K562 (cell line): Measurements from ENCODE around the gene MOGAT2. TPM values are rescaled to one million over a fixed set of nuclear protein-coding genes. Genes with fewer than 3 reads are reported as not detected.

Source experiments
- CBFB ChIP-seq: sonication (generic); formaldehyde crosslinking; IDR thresholded peaks from 2 replicates; pipeline ENCODE4 v1.4.0; 2020; ENCODE audit warnings: mild to moderate bottlenecking, missing genetic modification reagents
- CREM ChIP-seq: IDR thresholded peaks from 2 replicates; pipeline ENCODE4 v1.6.1; 2014; ENCODE audit warnings: antibody characterized with exemption, low read depth
- DMBX1 ChIP-seq: fragments of 250-450 bp; sonication (Bioruptor Pico); IDR thresholded peaks from 2 replicates; pipeline ENCODE4 v1.8.0; 2022; ENCODE audit warnings: inconsistent platforms, mild to moderate bottlenecking, moderate library complexity, borderline replicate concordance
- EGR1 ChIP-seq: fragments of 450-650 bp; conservative IDR thresholded peaks from 2 replicates; pipeline ENCODE4 v1.6.1; 2017; ENCODE audit warnings: mild to moderate bottlenecking
- HOXB6 ChIP-seq: fragments of 250-450 bp; sonication (Bioruptor Pico); IDR thresholded peaks from 2 replicates; pipeline ENCODE4 v1.5.1; 2022; ENCODE audit warnings: mild to moderate bottlenecking, borderline replicate concordance
- PTRF ChIP-seq: fragments of 450-650 bp; IDR thresholded peaks from 2 replicates; pipeline ENCODE4 v1.6.1; 2016; ENCODE audit warnings: mild to moderate bottlenecking, missing genetic modification characterization, missing compliant biosample characterization
- RAD21 ChIP-seq, 2 experiments: fragments of 250-450 bp in 1 of 2; fragments of 450-650 bp in 1 of 2; sonication (Bioruptor Pico) in 1 of 2; formaldehyde crosslinking in 1 of 2; IDR thresholded peaks in 1 of 2; conservative IDR thresholded peaks in 1 of 2; 2 replicates each; pipeline versions ENCODE4 v1.4.0 to v1.8.0; 2020 to 2022; ENCODE audit warnings: mild to moderate bottlenecking in 2 of 2, moderate library complexity in 1 of 2
- RBM34 ChIP-seq: fragments of 200-400 bp; formaldehyde crosslinking; IDR thresholded peaks from 2 replicates; pipeline ENCODE4 v1.6.1; 2018; ENCODE audit warnings: low read length, borderline replicate concordance; ENCODE audit not compliant: insufficient read depth
- SMAD4 ChIP-seq: fragments of 250-450 bp; sonication (Bioruptor Pico); conservative IDR thresholded peaks from 2 replicates; pipeline ENCODE4 v1.8.0; 2021; ENCODE audit warnings: inconsistent platforms, mild to moderate bottlenecking, moderate library complexity
- SOX6 ChIP-seq: fragments of 450-650 bp; IDR thresholded peaks from 2 replicates; pipeline ENCODE4 v1.6.1; 2014; ENCODE audit warnings: mild to moderate bottlenecking
- SRF ChIP-seq, 2 experiments: fragments of 250-450, 450-650 bp in 1 of 2; sonication (Bioruptor Pico) in 1 of 2; sonication (generic) in 1 of 2; formaldehyde crosslinking; IDR thresholded peaks; 2 replicates each; pipeline versions ENCODE4 v1.5.0 to v1.5.1; 2020 to 2022; ENCODE audit warnings: mild to moderate bottlenecking in 1 of 2, missing genetic modification reagents in 1 of 2
- TARDBP ChIP-seq: fragments of 450-650 bp; IDR thresholded peaks from 2 replicates; pipeline ENCODE4 v1.6.1; 2016
- TFAM ChIP-seq: fragments of 250-450 bp; sonication (Bioruptor Pico); conservative IDR thresholded peaks from 2 replicates; pipeline ENCODE4 v1.5.0; 2021; ENCODE audit warnings: mild to moderate bottlenecking, moderate library complexity
- U2AF1 ChIP-seq: fragments of 200-400 bp; formaldehyde crosslinking; optimal IDR thresholded peaks from 2 replicates; pipeline ENCODE3; 2017; ENCODE audit warnings: mild to moderate bottlenecking, low read depth, low read length, moderate library complexity
- polyA plus RNA-seq, 8 experiments: library from polyadenylated mRNA; depleted of rRNA in 4 of 8; stranded (reverse) in 5 of 8; unstranded in 3 of 8; fragments of >200 nt; fragmentation: Nextera tagmentation in 2 of 8; fragmentation: Illumina TruSeq in 1 of 8; extraction: Ambion mirVana in 2 of 8; extraction: Trizol in 1 of 8; gene quantifications; 2 replicates each; pipeline versions ENCODE4 v1.2.1 to v1.2.3, GENCODE V29; 2011 to 2014; ENCODE audit warnings: inconsistent platforms in 1 of 8, missing spikeins in 1 of 8
- total RNA-seq, 7 experiments: library from RNA; depleted of rRNA in 6 of 7; stranded (reverse); fragments of >200 nt in 6 of 7; fragmentation: Illumina TruSeq in 2 of 7; extraction: Trizol in 2 of 7; gene quantifications; 2 replicates each; pipeline versions ENCODE4 v1.2.1 to v1.2.3, GENCODE V29; 2011 to 2021; ENCODE audit warnings: low replicate concordance in 1 of 7
- TF ChIP-seq, protein P1 (sequence below), 2 experiments: fragments of 150-350 bp in 1 of 2; IDR thresholded peaks; 2 replicates each; pipeline ENCODE4 v1.6.1; 2012 to 2016; ENCODE audit warnings: low read depth in 2 of 2, low read length in 2 of 2, mild to moderate bottlenecking in 1 of 2, moderate library complexity in 1 of 2
- TF ChIP-seq, protein P2 (sequence below): sonication (generic); formaldehyde crosslinking; IDR thresholded peaks from 2 replicates; pipeline ENCODE4 v1.8.0; 2023; ENCODE audit warnings: mild to moderate bottlenecking, missing genetic modification reagents
- TF ChIP-seq, protein P3 (sequence below): IDR thresholded peaks from 2 replicates; pipeline ENCODE4 v1.6.1; 2012; ENCODE audit warnings: low read depth, low read length, improper control_type of control experiment, borderline replicate concordance
- TF ChIP-seq, protein P4 (sequence below): fragments of 450-650 bp; IDR thresholded peaks from 2 replicates; pipeline ENCODE4 v1.6.1; 2018; ENCODE audit warnings: mild to moderate bottlenecking, low read depth; ENCODE audit not compliant: partially characterized antibody

Gene MOGAT2
- total and polyA plus RNA-seq, 9 of the 15 experiments (the other 6 are each of a cell fraction or from before 2014, with no cell fraction given) = 0.09 TPM; not detected in 7

DNA sequence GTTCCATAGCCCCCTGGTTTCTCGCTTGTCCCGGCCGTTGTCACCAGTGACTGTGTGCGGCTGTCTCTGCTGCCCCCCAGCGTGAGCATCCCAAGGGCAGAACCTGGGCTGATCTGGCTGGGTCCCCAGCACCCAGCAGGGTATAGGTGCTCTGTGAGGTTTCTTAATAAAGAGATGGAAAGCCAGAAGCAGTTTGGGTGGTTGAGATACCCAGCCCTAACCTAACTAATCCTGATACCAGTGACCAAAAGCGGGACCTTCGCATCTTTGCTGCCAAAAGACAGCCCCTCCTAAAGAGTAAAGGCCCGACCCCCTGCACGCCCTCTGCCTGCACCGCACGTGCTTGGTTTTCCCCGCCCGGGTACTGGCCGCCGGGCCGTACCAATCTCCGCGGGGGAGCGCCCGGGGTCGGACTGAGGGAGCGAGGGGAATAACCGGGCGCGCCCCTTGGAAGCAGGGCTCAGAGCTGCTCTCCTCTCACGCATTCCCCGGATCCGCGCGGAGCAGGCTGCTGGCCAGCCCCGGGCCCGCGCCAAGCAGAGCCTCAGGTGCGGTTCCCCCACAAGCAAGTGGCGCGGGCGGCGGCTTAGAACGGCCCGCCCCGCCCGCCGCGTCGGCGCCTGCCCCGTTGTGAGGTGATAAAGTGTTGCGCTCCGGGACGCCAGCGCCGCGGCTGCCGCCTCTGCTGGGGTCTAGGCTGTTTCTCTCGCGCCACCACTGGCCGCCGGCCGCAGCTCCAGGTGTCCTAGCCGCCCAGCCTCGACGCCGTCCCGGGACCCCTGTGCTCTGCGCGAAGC is 50.7 kb downstream of the MOGAT2 start, which contains the start of gene DGAT2 (continued):
- TF ChIP-seq, protein P1, sequence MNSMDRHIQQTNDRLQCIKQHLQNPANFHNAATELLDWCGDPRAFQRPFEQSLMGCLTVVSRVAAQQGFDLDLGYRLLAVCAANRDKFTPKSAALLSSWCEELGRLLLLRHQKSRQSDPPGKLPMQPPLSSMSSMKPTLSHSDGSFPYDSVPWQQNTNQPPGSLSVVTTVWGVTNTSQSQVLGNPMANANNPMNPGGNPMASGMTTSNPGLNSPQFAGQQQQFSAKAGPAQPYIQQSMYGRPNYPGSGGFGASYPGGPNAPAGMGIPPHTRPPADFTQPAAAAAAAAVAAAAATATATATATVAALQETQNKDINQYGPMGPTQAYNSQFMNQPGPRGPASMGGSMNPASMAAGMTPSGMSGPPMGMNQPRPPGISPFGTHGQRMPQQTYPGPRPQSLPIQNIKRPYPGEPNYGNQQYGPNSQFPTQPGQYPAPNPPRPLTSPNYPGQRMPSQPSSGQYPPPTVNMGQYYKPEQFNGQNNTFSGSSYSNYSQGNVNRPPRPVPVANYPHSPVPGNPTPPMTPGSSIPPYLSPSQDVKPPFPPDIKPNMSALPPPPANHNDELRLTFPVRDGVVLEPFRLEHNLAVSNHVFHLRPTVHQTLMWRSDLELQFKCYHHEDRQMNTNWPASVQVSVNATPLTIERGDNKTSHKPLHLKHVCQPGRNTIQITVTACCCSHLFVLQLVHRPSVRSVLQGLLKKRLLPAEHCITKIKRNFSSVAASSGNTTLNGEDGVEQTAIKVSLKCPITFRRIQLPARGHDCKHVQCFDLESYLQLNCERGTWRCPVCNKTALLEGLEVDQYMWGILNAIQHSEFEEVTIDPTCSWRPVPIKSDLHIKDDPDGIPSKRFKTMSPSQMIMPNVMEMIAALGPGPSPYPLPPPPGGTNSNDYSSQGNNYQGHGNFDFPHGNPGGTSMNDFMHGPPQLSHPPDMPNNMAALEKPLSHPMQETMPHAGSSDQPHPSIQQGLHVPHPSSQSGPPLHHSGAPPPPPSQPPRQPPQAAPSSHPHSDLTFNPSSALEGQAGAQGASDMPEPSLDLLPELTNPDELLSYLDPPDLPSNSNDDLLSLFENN (IDR thresholded peaks at IDR 0.05; ENCODE audit: low read depth in 2 of 2, low read length in 2 of 2) = 0 out of 4 replicates have a peak, but pooled peaks of 1 of the 2 experiments have one; percentile 17
- TF ChIP-seq, protein P2, sequence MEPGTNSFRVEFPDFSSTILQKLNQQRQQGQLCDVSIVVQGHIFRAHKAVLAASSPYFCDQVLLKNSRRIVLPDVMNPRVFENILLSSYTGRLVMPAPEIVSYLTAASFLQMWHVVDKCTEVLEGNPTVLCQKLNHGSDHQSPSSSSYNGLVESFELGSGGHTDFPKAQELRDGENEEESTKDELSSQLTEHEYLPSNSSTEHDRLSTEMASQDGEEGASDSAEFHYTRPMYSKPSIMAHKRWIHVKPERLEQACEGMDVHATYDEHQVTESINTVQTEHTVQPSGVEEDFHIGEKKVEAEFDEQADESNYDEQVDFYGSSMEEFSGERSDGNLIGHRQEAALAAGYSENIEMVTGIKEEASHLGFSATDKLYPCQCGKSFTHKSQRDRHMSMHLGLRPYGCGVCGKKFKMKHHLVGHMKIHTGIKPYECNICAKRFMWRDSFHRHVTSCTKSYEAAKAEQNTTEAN (CRISPR knock-in tag) = 0 out of 2 replicates have a peak, but pooled peaks have one; percentile 5
- no peak; the same call in 1 of the 2 replicates for TF ChIP-seq TARDBP
- TF ChIP-seq TFAM = no peak
- peak; percentile 34; the same call in 1 of the 2 replicates for TF ChIP-seq SOX6
- peak; percentile 99 for TF ChIP-seq SMAD4 (CRISPR knock-in tag)
- TF ChIP-seq, protein P3, sequence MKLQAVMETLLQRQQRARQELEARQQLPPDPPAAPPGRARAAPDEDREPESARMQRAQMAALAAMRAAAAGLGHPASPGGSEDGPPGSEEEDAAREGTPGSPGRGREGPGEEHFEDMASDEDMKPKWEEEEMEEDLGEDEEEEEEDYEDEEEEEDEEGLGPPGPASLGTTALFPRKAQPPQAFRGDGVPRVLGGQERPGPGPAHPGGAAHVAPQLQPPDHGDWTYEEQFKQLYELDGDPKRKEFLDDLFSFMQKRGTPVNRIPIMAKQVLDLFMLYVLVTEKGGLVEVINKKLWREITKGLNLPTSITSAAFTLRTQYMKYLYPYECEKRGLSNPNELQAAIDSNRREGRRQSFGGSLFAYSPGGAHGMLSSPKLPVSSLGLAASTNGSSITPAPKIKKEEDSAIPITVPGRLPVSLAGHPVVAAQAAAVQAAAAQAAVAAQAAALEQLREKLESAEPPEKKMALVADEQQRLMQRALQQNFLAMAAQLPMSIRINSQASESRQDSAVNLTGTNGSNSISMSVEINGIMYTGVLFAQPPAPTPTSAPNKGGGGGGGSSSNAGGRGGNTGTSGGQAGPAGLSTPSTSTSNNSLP = peak; percentile 34; the same call in 1 of the 2 replicates
- TF ChIP-seq, protein P4, sequence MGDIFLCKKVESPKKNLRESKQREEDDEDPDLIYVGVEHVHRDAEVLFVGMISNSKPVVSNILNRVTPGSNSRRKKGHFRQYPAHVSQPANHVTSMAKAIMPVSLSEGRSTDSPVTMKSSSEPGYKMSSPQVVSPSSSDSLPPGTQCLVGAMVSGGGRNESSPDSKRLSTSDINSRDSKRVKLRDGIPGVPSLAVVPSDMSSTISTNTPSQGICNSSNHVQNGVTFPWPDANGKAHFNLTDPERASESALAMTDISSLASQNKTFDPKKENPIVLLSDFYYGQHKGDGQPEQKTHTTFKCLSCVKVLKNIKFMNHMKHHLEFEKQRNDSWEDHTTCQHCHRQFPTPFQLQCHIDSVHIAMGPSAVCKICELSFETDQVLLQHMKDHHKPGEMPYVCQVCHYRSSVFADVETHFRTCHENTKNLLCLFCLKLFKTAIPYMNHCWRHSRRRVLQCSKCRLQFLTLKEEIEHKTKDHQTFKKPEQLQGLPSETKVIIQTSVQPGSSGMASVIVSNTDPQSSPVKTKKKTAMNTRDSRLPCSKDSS = no peak
- 0 out of 2 replicates have a peak, but pooled peaks have one; percentile 47 for TF ChIP-seq EGR1
- no peak for TF ChIP-seq HOXB6 (CRISPR knock-in tag)
- peak; percentile 91 for TF ChIP-seq U2AF1
- 0 out of 2 replicates have a peak, but pooled peaks have one; percentile 0 for TF ChIP-seq DMBX1 (CRISPR knock-in tag)
- TF ChIP-seq CBFB (CRISPR knock-in tag) = peak; percentile 42; the same call in 1 of the 2 replicates
- 0 out of 4 replicates have a peak, but pooled peaks of 1 of the 2 experiments have one; percentile 16 for TF ChIP-seq SRF (CRISPR knock-in tag; IDR thresholded peaks at IDR 0.05)
- TF ChIP-seq PTRF (tag) = no peak
- peak; percentile 65 for TF ChIP-seq CREM
- no peak for TF ChIP-seq RBM34
- TF ChIP-seq RAD21 (CRISPR knock-in tag; conservative IDR thresholded peaks at IDR 0.05 in 1 of 2, IDR thresholded peaks at IDR 0.05 in 1 of 2) = peak; percentile 10 to 64; a peak in 3 of 4 replicates
